ENCODE data around the gene AK1. TPM values are rescaled to one million over a fixed set of nuclear protein-coding genes. Genes with fewer than 3 reads are reported as not detected.

Gene AK1
- total and polyA plus RNA-seq, 8 donors, result 8.9 to 81.7 (median 16.6) TPM

- no peak for ATAC-seq
- Histone ChIP-seq H3K4me1 (no peaks in the 10 kb centered on the region), H3K4me3 (peak overlapping the region in 1 of 4 donors; percentile 39), H3K36me3 (no peaks in the 10 kb centered on the region), H3K9me3 (no peaks in the 10 kb centered on the region), H3K27ac (no peak overlapping the region), H3K27me3 (no peaks in the 10 kb centered on the region)
- WGBS, 2 donors, result 82 to 84% methylated on average over 9 of the region's 9 CpGs
- intact Hi-C loops (cut with DNase I), result no loop called here
- TF ChIP-seq, protein P1, sequence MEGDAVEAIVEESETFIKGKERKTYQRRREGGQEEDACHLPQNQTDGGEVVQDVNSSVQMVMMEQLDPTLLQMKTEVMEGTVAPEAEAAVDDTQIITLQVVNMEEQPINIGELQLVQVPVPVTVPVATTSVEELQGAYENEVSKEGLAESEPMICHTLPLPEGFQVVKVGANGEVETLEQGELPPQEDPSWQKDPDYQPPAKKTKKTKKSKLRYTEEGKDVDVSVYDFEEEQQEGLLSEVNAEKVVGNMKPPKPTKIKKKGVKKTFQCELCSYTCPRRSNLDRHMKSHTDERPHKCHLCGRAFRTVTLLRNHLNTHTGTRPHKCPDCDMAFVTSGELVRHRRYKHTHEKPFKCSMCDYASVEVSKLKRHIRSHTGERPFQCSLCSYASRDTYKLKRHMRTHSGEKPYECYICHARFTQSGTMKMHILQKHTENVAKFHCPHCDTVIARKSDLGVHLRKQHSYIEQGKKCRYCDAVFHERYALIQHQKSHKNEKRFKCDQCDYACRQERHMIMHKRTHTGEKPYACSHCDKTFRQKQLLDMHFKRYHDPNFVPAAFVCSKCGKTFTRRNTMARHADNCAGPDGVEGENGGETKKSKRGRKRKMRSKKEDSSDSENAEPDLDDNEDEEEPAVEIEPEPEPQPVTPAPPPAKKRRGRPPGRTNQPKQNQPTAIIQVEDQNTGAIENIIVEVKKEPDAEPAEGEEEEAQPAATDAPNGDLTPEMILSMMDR (IDR thresholded peaks at IDR 0.05), result no peak
- DNase-seq, result no peak
- FAIRE-seq, result no peak
These were observed 24.6 kb downstream of the AK1 start for GRCh38 chr9:127852829-127853228.

GRCh38 chr9:127850286-127850830 lies 27.1 kb downstream of the AK1 start:
- intact Hi-C loops (cut with DNase I), result no loop called here
- no peaks in the 10 kb centered on the region for H3K36me3 ChIP-seq
- no peaks in the 10 kb centered on the region for H3K4me1 ChIP-seq
- H3K9me3 ChIP-seq, result no peaks in the 10 kb centered on the region
- 83 to 87% methylated on average over 17 of the region's 17 CpGs for WGBS, 2 donors
- peak overlapping the region in 1 of 4 donors; percentile 17 for H3K4me3 ChIP-seq
- FAIRE-seq, result no peak
- H3K27me3 ChIP-seq, result no peaks in the 10 kb centered on the region
- TF ChIP-seq, protein P1 (IDR thresholded peaks at IDR 0.05), result no peak
- DNase-seq, result no peak
- ATAC-seq, result no peak
- H3K27ac ChIP-seq, result no peak overlapping the region

DNA sequence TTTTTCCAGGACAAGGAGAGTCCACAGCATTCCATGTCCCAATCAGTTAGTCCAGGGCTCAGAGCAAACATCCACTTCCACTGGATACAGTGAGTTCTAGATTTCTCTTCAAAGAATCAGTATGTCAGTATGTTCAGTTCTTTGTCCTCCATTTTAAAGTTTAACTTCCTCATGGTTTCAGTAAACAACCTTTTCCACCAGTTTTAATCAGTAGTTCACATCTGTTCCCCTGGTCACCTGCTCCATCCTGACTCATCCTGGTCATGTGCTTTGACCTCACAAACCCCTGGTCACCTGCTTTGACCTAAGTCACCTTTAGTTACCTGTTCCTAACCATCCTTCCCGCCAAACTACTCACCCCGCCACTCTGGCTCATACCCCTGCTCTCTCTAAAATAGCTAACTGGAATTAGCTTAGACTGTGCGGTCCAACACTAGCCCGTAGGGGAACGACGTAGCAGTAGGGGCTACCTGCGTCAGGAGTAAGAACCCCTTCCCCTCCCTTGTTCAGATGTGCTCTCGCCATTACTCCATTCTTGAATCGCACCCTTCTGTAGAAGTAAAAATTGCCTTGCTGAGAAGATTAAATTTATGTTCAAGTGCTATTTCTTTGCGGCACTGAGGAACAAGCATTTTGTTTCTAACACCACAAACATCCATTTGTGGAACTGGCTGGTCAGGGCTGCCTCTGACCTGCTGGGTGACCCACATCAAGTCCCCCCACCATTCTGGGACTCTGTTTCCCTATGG lies 28.5 kb downstream of the AK1 start:
- DNase-seq (no peak), FAIRE-seq (no peak), ATAC-seq (no peak)
- no peaks in the 10 kb centered on the region for H3K9me3 ChIP-seq
- intact Hi-C loops (cut with DNase I), result no loop called here
- TF ChIP-seq, protein P1 (IDR thresholded peaks at IDR 0.05), result no peak
- H3K27ac ChIP-seq, result no peak overlapping the region
- no peak overlapping the region for H3K4me3 ChIP-seq
- WGBS, 2 donors, result 87% methylated on average over 10 of the region's 10 CpGs
- no peaks in the 10 kb centered on the region for H3K36me3 ChIP-seq
- no peaks in the 10 kb centered on the region for H3K27me3 ChIP-seq
- no peaks in the 10 kb centered on the region for H3K4me1 ChIP-seq

DNA sequence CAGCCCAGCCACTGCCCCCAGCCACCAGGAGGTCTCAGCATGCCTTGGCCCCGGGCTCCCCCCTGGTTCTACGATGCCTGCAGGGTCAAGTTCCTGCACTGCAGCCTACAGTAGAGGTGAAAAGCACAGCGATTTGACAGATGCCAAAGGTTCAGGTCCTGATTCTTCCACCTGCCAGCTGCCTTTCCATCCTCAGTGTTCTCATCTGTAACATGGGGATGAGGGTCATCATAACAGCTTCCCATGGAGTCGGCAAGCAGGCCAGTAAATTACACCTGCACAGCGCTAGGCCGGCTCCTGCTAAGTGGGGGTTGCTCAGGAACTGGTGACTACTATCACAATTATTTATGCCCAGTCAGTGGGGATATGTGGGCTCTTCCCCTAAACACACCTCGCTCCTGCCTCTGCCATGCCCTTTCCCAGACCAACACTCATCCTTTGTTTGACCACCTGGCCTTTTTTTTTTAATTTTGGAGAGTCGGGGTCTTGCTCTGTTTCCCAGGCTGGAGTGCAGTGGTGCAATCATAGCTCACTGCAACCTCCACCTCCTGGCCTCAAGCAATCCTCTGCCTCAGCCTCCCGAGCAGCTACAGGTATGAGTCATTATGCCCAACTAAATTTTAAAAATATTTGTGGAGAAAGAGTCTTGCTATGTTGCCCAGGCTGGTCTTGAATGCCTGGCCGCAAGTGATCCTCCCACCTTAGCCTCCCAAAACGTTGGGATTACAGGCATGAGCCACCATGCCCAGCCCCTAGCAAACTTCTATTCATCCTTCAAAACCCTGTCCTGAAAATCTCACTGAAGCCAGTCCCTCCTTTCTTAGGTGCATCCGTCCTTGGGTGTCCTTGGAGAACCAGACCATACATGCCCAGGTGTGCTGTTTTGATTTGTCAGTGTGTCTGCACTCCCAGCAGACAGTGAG lies 29.4 kb downstream of the AK1 start:
- TF ChIP-seq, protein P1 (IDR thresholded peaks at IDR 0.05), result no peak
- Histone ChIP-seq H3K36me3 (no peaks in the 10 kb centered on the region), H3K9me3 (no peaks in the 10 kb centered on the region), H3K27ac (no peak overlapping the region), H3K4me1 (no peaks in the 10 kb centered on the region), H3K4me3 (no peak overlapping the region), H3K27me3 (no peaks in the 10 kb centered on the region)
- ATAC-seq (no peak), DNase-seq (no peak), FAIRE-seq (no peak)
- intact Hi-C loops (cut with DNase I), result no loop called here
- WGBS, 2 donors, result 79 to 81% methylated on average over 12 of the region's 12 CpGs
